ENCODE data around the gene MACROD1. TPM values are rescaled to one million over a fixed set of nuclear protein-coding genes. Genes with fewer than 3 reads are reported as not detected.
A peak's percentile ranks its signal among the peaks of the same experiment; 100 is the strongest.

MACROD1 gene
- polyA plus RNA-seq, 1 donor (not counting 4 experiments of a cell fraction or from before 2014, with no cell fraction given) = 4.6 TPM

GRCh38 chr11:64122411-64123410, 43.2 kb downstream of the MACROD1 start:
- H3K9me3 ChIP-seq (ENCODE audit: control insufficient read depth, low read depth, low read length) = no peaks in the 10 kb centered on the region
- no peak overlapping the region for H2AFZ ChIP-seq (ENCODE audit: control insufficient read depth, low read length)
- no peaks in the 10 kb centered on the region for H3K9me1 ChIP-seq (ENCODE audit: control insufficient read depth, extremely low read depth, insufficient read depth, low read length)
- H4K20me1 ChIP-seq (ENCODE audit: control insufficient read depth, extremely low read depth, insufficient read depth, low read length) = peaks cover 4% of the 10 kb centered on the region
- peak overlapping the region; percentile 77 for H3K27ac ChIP-seq (ENCODE audit: control insufficient read depth, insufficient read depth, low read length)
- H3K79me2 ChIP-seq (ENCODE audit: control insufficient read depth, insufficient read depth, low read length) = no peaks in the 10 kb centered on the region
- dilution Hi-C loops (cut with MboI; ENCODE audit: extremely low pct_ligation_motif_present, low sequenced_read_pairs) = no loop called here
- no peaks in the 10 kb centered on the region for H3K36me3 ChIP-seq (ENCODE audit: control insufficient read depth in 2 of 2, extremely low read depth in 1 of 2, insufficient read depth in 2 of 2, low read length in 2 of 2)
- H3K4me1 ChIP-seq (ENCODE audit: control insufficient read depth, extremely low read depth, insufficient read depth, low read length) = peaks cover 31% of the 10 kb centered on the region
- H3K27me3 ChIP-seq (ENCODE audit: control insufficient read depth, extremely low read depth, insufficient read depth, low read length) = peaks cover 17% of the 10 kb centered on the region
- no peak for FAIRE-seq
- no peak for DNase-seq (ENCODE audit: low read depth, low spot score)
- peak overlapping the region; percentile 73 for H3K4me2 ChIP-seq (ENCODE audit: control insufficient read depth, extremely low read depth, insufficient read depth, low read depth, low read length)
- H3K4me3 ChIP-seq (ENCODE audit: control insufficient read depth in 2 of 3, extremely low read depth in 1 of 3, insufficient read depth in 2 of 3, low read depth in 1 of 3, low read length in 3 of 3) = no peak overlapping the region
- peak overlapping the region; percentile 6 for H3K9ac ChIP-seq (ENCODE audit: control insufficient read depth, extremely low read depth, insufficient read depth, low read length)
- no peak for TF ChIP-seq CTCF (optimal IDR thresholded peaks at IDR 0.05 in 1 of 3, IDR thresholded peaks at IDR 0.05 in 1 of 3, conservative IDR thresholded peaks at IDR 0.05 in 1 of 3; ENCODE audit: extremely low read depth in 1 of 3, insufficient read depth in 2 of 3, low read length in 3 of 3)
- TF ChIP-seq EZH2 (IDR thresholded peaks at IDR 0.05; ENCODE audit: low read length) = no peak

- FAIRE-seq = no peak
These were observed 44.1 kb downstream of the MACROD1 start for GRCh38 chr11:64121663-64122410.

More at GRCh38 chr11:64121663-64122410, 44.1 kb downstream of the MACROD1 start:
- Histone ChIP-seq H3K4me2 (ENCODE audit: control insufficient read depth, extremely low read depth, insufficient read depth, low read depth, low read length) (peak overlapping the region; percentile 73), H3K27me3 (ENCODE audit: control insufficient read depth, extremely low read depth, insufficient read depth, low read length) (peaks cover 17% of the 10 kb centered on the region), H3K36me3 (ENCODE audit: control insufficient read depth in 2 of 2, extremely low read depth in 1 of 2, insufficient read depth in 2 of 2, low read length in 2 of 2) (no peaks in the 10 kb centered on the region), H3K4me1 (ENCODE audit: control insufficient read depth, extremely low read depth, insufficient read depth, low read length) (peaks cover 31% of the 10 kb centered on the region), H3K79me2 (ENCODE audit: control insufficient read depth, insufficient read depth, low read length) (no peaks in the 10 kb centered on the region), H3K27ac (ENCODE audit: control insufficient read depth, insufficient read depth, low read length) (peak overlapping the region; percentile 77), H3K4me3 (ENCODE audit: control insufficient read depth in 2 of 3, extremely low read depth in 1 of 3, insufficient read depth in 2 of 3, low read depth in 1 of 3, low read length in 3 of 3) (no peak overlapping the region), H3K9me3 (ENCODE audit: control insufficient read depth, low read depth, low read length) (no peaks in the 10 kb centered on the region), H2AFZ (ENCODE audit: control insufficient read depth, low read length) (no peak overlapping the region), H3K9me1 (ENCODE audit: control insufficient read depth, extremely low read depth, insufficient read depth, low read length) (no peaks in the 10 kb centered on the region), H4K20me1 (ENCODE audit: control insufficient read depth, extremely low read depth, insufficient read depth, low read length) (peaks cover 4% of the 10 kb centered on the region), H3K9ac (ENCODE audit: control insufficient read depth, extremely low read depth, insufficient read depth, low read length) (peak overlapping the region; percentile 70)
- DNase-seq (ENCODE audit: low read depth, low spot score) = peak; percentile 30
- TF ChIP-seq CTCF (optimal IDR thresholded peaks at IDR 0.05 in 1 of 3, IDR thresholded peaks at IDR 0.05 in 1 of 3, conservative IDR thresholded peaks at IDR 0.05 in 1 of 3; ENCODE audit: extremely low read depth in 1 of 3, insufficient read depth in 2 of 3, low read length in 3 of 3) (no peak), EZH2 (IDR thresholded peaks at IDR 0.05; ENCODE audit: low read length) (no peak)
- dilution Hi-C loops (cut with MboI; ENCODE audit: extremely low pct_ligation_motif_present, low sequenced_read_pairs) = no loop called here

Measured in keratinocyte (primary cell).